Measurements from ENCODE around the gene KCNG1. TPM values are rescaled to one million over a fixed set of nuclear protein-coding genes. Genes with fewer than 3 reads are reported as not detected.
A peak's percentile ranks its signal among the peaks of the same experiment; 100 is the strongest.
"Not testable (repeated sequence)": the region's sequence is repeated elsewhere in the genome, so short reads cannot be mapped to it uniquely, and the experiment has no call there.

Gene KCNG1
- total RNA-seq, 2 donors from 2014 or later, result 0.41 to 1.9 TPM

DNA sequence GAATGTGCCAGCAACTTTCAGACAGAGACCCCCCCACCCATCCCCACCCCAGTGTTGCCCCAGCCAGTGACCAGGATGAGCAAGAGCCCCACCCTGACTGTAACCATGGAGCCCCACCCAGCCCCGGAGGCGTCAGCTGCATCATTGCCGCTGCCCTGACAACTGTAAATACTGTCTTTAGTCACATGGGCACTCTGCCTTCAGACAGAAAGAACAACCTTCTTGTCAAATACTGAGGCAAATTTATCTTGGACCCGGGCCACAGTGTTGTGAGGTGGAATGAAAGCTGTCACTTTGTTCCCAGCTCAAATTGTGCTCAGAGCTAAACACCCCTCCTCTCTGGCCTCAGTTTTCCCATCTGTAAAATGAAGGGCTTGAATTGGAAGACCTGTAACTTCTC is 40.5 kb downstream of the KCNG1 start:
- ATAC-seq (ENCODE audit: insufficient number of reproducible peaks, low FRiP score, low read depth) (no peak), DNase-seq (ENCODE audit: low spot score) (no peak)
- Histone ChIP-seq H3K36me3 (no peaks in the 10 kb centered on the region), H3K27me3 (replicated peaks; ENCODE audit: insufficient read depth) (no peaks in the 10 kb centered on the region), H3K27ac (no peak overlapping the region), H3K9me3 (no peaks in the 10 kb centered on the region), H3K4me1 (ENCODE audit: control insufficient read depth in 1 of 2, low read depth in 2 of 2) (no peaks in the 10 kb centered on the region), H3K4me3 (no peak overlapping the region)
- TF ChIP-seq, protein P1, sequence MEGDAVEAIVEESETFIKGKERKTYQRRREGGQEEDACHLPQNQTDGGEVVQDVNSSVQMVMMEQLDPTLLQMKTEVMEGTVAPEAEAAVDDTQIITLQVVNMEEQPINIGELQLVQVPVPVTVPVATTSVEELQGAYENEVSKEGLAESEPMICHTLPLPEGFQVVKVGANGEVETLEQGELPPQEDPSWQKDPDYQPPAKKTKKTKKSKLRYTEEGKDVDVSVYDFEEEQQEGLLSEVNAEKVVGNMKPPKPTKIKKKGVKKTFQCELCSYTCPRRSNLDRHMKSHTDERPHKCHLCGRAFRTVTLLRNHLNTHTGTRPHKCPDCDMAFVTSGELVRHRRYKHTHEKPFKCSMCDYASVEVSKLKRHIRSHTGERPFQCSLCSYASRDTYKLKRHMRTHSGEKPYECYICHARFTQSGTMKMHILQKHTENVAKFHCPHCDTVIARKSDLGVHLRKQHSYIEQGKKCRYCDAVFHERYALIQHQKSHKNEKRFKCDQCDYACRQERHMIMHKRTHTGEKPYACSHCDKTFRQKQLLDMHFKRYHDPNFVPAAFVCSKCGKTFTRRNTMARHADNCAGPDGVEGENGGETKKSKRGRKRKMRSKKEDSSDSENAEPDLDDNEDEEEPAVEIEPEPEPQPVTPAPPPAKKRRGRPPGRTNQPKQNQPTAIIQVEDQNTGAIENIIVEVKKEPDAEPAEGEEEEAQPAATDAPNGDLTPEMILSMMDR (IDR thresholded peaks at IDR 0.05), result no peak

DNA sequence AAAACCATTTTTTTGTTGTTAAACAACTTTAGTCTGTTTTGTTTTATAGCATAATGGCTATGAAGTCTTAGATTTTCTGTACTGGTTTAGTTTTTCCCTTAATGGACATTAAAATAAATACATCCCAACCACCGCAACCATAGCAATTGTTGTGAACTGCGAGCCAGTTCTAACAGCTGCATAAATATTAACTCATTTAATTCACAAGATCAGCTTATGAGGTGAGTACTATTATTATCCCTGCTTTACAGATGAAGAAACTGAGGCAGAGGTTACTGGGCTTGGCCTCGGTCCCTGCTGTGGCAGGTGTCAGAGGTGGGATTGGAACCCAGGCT is 41.2 kb downstream of the KCNG1 start:
- ATAC-seq (ENCODE audit: insufficient number of reproducible peaks, low FRiP score, low read depth), result no peak

DNA sequence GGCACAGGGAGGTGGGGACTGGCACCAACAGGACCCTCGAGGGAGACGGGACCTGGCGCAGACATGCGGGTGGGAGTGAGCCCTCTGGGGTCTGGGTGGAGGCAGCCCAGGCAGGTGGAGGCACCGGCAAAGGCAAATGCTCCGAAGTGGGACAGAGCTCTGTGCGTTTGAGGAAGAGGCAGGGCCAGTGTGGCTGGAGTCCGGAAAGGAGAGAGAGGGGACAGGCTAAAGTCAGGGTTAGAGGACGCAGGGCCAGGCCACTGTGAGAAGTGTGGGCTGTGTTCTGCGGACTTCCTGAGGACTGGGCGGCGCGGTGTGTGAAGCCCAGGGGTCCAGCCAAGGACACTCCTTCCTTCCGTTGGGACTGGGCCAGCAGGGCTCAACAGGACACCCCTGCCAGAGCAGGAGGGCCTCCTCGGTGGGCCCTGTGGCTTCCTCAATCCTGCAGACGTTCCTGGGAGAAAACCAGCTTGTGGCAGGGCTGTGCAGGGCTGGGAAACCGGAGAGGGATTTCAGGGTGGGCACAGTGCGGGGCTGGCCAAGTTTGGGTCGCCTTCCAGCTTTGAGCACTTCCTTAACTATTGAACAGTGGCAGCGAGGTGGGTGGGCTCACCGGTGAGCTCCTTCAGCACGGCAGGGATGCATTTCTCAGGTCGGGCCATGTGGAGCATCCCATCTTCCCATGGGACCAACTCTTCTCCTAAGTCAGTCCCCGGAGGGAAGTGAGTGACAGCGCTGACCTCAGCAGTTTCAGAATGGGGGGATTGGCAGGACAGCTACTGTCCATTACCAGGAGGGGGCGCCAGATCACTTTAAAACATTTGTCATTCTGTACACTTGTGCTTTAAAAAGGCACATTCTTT is 41.8 kb downstream of the KCNG1 start:
- Histone ChIP-seq H3K4me1 (ENCODE audit: control insufficient read depth in 1 of 2, low read depth in 2 of 2) (no peaks in the 10 kb centered on the region), H3K36me3 (no peaks in the 10 kb centered on the region), H3K4me3 (no peak overlapping the region), H3K27me3 (replicated peaks; ENCODE audit: insufficient read depth) (no peaks in the 10 kb centered on the region), H3K9me3 (no peaks in the 10 kb centered on the region), H3K27ac (no peak overlapping the region)
- no peak for DNase-seq (ENCODE audit: low spot score)
- TF ChIP-seq, protein P1 (IDR thresholded peaks at IDR 0.05), result peak; percentile 64
- ATAC-seq (ENCODE audit: insufficient number of reproducible peaks, low FRiP score, low read depth), result no peak

More for the DNA sequence above, 41.2 kb downstream of the KCNG1 start:
- no peak overlapping the region for H3K27ac ChIP-seq
- no peaks in the 10 kb centered on the region for H3K27me3 ChIP-seq (replicated peaks; ENCODE audit: insufficient read depth)
- TF ChIP-seq, protein P1 (IDR thresholded peaks at IDR 0.05), result no peak
- H3K9me3 ChIP-seq, result no peaks in the 10 kb centered on the region
- DNase-seq (ENCODE audit: low spot score), result no peak
- no peaks in the 10 kb centered on the region for H3K4me1 ChIP-seq (ENCODE audit: control insufficient read depth in 1 of 2, low read depth in 2 of 2)
- H3K4me3 ChIP-seq, result no peak overlapping the region
- H3K36me3 ChIP-seq, result no peaks in the 10 kb centered on the region

DNA sequence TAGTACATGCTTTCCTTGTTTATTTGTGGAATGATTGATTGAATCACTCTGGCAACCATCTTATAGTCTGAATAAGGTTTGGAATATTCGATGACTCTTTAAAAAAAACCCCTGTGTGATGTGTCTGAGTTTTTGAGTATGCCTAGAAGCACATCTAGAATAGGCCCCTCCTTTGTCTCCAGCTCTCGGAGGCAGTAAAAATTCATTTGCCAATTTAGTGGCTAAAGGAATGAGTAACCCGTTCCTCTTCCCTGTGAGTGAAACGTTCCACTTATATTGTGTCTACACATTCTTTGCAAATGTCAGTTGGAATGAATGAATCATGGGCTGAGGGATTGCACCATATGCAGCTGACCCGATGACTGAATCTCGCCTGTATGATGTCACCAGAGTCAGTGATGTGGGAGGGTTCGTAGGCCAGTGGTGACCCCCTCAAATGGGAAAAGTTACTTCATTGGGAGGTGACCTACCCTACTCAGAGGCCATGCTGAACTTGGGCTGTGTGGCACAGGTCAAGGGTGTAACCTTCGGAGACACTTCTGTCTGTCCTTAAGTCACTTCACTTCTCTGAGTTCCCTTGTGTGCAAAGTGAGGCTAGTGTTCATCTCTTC is 42.7 kb downstream of the KCNG1 start:
- Histone ChIP-seq H3K9me3 (no peaks in the 10 kb centered on the region), H3K27ac (no peak overlapping the region), H3K36me3 (no peaks in the 10 kb centered on the region), H3K4me3 (no peak overlapping the region), H3K27me3 (replicated peaks; ENCODE audit: insufficient read depth) (no peaks in the 10 kb centered on the region), H3K4me1 (ENCODE audit: control insufficient read depth in 1 of 2, low read depth in 2 of 2) (no peaks in the 10 kb centered on the region)
- TF ChIP-seq, protein P1 (IDR thresholded peaks at IDR 0.05), result no peak
- DNase-seq (ENCODE audit: low spot score), result no peak
- ATAC-seq (ENCODE audit: insufficient number of reproducible peaks, low FRiP score, low read depth), result peak; percentile 32

DNA sequence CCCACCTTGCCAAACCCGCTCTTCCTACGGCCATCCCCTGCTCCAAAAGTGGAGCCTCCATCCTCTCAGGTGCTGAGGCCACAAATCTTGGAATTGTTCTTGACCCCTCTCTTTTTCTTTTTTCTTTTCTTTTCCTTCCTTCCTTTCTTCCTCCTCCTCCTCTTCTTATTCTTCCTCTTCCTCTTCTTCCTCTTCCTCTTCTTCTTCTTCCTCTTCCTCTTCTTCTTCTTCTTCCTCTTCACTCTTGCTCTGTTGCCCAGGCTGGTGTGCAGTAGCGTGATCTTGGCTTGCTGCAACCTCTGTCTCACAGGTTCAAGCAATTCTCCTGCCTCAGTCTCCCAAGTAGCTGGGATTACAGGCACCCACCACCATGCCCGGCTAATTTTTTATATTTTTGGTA is 44.4 kb downstream of the KCNG1 start:
- H3K36me3 ChIP-seq; ATAC-seq (ENCODE audit: insufficient number of reproducible peaks, low FRiP score, low read depth); H3K4me1 ChIP-seq (ENCODE audit: control insufficient read depth in 1 of 2, low read depth in 2 of 2); DNase-seq (ENCODE audit: low spot score); H3K4me3 ChIP-seq; H3K9me3 ChIP-seq; H3K27ac ChIP-seq; H3K27me3 ChIP-seq (replicated peaks; ENCODE audit: insufficient read depth): not testable (repeated sequence)
